NCI-H345 treated with DMSO at 0.1 percent for 48 hours (cell line): ENCODE measurements around the gene DHH.

Source experiments
- DNase-seq: peaks from one replicate; lab custom pipeline; 2025; ENCODE audit not compliant: unreplicated experiment; lab: John Stamatoyannopoulos, UW

The DHH gene

GRCh38 chr12:49051777-49052438 lies 42.7 kb downstream of the DHH start:
- DNase-seq = no peak

GRCh38 chr12:49051373-49051764 lies 43.2 kb downstream of the DHH start:
- DNase-seq = no peak

GRCh38 chr12:49050507-49051372 lies 43.9 kb downstream of the DHH start:
- DNase-seq = no peak

- DNase-seq = no peak
Observed at GRCh38 chr12:49049566-49050224, 44.9 kb downstream of the DHH start.

- no peak for DNase-seq
Observed at GRCh38 chr12:49048953-49049352, 45.6 kb downstream of the DHH start.

- no peak for DNase-seq
Observed at GRCh38 chr12:49046129-49046895, 48.3 kb downstream of the DHH start.

- DNase-seq = no peak
Observed at GRCh38 chr12:49044660-49045059, 49.9 kb downstream of the DHH start.

- DNase-seq = no peak
Observed at GRCh38 chr12:49043856-49044258, 50.7 kb downstream of the DHH start.

GRCh38 chr12:49043241-49043640 lies 51.4 kb downstream of the DHH start:
- no peak for DNase-seq

GRCh38 chr12:49041881-49042484 lies 52.6 kb downstream of the DHH start:
- no peak for DNase-seq

- DNase-seq = no peak
Observed at GRCh38 chr12:49041036-49041880, 53.3 kb downstream of the DHH start.

- no peak for DNase-seq
Observed at GRCh38 chr12:49040364-49040855, 54.2 kb downstream of the DHH start.

- no peak for DNase-seq
Observed at GRCh38 chr12:49039421-49040363, 54.9 kb downstream of the DHH start.

GRCh38 chr12:49038291-49038955 lies 56.2 kb downstream of the DHH start:
- DNase-seq = no peak

- no peak for DNase-seq
Observed at GRCh38 chr12:49037947-49038237, 56.7 kb downstream of the DHH start.

GRCh38 chr12:49037111-49037946 lies 57.3 kb downstream of the DHH start:
- no peak for DNase-seq
